ENCODE measurements around the gene N4BP2.

The N4BP2 gene

DNA sequence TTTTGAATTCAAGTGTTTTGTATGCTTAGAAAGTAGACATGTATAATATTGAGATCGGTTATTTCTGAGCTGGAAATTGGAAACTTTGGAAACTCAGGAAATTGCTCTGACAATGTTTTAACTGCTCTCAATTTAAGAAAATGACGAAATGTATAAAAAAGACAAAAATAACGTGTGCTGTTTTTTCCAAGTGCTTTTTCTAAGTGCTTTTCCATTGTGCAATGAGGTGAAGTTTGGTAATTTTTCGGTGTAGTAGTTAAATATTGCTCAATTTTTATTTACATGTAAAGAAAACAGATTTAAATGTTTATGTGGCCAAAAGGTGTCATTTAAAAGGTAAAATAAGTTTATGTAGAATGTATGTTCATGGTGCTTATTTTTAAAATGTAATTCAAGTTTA is 100.8 kb downstream of the N4BP2 start:
- DNase-seq (ENCODE audit: low spot score), result no peak

DNA sequence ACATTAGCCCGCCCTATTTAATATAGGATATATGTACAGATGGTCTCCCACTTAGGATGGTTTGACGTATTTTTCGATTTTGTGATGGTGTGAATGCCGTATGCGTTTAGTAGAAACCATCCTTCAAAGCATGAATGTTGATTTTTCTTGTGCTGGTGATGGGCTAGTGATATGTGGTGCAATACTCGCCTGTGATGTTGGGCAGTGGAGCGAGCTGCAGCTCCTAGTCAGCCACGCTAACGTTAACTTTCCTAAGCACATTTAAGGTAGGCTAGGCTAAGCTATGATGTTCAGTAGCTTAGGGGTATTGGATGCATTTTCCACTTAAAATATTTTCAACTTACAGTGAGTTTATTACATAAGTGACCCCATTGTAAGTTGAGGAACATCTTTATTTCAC is 103.6 kb downstream of the N4BP2 start:
- DNase-seq (ENCODE audit: low spot score), result no peak

DNA sequence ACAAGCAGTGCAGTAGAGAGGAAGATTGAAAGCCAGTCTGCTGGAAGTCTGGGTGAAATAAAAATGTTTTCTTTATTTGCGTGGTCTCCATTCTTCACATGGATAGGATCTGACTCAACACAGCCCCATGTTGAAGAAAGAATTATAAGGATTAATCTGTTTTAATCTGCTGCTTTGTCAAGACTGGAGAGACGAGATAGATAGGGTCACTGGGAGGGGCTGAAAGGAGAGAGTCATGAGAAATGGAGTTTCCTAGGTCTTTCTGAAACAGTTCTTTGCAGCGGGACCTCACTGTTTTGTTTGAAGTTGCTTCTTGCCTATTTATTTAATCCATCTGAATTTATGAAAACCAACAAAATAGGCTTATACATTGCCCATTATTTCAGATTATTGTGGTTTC is 107.8 kb downstream of the N4BP2 start:
- DNase-seq (ENCODE audit: low spot score), result no peak

DNA sequence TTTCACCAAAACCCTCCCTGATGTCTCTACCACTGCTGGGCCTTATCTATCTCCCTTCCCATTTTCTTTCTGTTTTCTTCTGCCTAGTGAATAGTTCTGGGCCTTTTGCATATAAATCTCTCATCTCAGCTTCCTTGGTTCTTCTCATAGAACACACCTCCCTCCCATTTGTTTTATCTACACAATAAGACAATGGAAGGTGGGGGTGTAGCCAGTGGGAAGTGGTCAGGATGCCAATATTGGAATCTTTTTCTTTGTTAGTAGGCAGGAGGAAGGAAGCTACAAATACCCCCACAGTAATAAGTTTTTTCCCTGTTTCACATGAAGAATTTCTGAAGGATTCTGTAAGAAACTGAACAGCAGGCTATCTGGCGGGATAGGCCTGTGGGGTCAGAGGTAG is 109.3 kb downstream of the N4BP2 start:
- no peak for DNase-seq (ENCODE audit: low spot score)

DNA sequence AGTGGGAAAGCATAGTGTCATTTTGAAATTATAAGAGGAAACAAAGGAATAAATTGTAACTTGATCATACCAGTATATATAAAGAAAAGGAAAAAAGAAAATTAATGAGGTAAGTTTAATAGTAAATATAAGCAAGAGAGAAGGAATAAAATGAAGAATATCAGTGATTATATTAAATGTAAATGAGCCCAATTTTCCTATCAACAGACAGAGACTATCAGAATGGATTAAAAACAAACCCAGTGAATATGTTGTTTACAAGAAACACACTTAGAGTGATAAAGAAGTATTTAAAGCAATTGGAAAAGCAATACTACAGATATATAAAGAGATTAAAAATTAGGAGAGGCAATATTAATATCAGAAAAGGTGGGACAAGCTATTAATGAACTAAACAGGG is 111.4 kb downstream of the N4BP2 start:
- DNase-seq (ENCODE audit: low spot score), result no peak

DNA sequence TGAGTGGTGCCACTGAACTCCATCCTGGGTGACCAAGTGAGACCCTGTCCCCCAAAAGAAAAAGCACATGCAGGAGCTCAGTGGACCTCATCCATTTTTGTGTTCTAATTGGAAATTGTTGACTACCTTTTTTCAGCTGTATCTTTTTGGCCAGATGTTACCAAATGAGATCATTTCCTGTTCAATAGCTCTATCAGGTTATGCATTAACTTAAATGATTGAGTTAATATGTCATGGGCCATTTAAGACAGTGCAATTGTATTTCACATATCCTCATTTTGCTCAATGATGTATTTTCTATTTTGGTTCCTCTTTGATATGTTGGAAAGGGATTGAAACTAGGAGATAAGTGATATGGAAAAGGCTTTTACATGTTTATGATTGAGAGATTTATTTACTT is 113.9 kb downstream of the N4BP2 start:
- DNase-seq (ENCODE audit: low spot score), result peak; percentile 63

DNA sequence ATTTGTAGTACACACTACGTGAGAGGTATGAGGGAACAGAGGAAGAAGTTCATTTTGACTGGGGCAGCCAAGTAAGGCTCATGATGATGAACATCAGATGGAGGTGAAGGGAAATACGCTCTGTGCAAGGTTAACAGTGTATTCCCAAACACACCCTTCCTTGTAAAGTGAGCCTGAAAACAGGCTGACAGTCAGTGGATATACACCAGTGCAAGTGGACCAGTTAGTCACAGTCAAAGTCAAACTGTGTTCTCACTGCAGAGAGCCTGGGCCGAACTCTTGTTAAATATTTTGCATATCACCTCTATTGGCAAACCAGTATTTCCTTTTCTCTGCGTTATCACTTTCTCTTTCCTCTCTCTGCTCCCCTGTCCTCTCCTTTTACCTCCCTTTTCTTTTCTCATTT is 116.8 kb downstream of the N4BP2 start:
- no peak for DNase-seq (ENCODE audit: low spot score)

DNA sequence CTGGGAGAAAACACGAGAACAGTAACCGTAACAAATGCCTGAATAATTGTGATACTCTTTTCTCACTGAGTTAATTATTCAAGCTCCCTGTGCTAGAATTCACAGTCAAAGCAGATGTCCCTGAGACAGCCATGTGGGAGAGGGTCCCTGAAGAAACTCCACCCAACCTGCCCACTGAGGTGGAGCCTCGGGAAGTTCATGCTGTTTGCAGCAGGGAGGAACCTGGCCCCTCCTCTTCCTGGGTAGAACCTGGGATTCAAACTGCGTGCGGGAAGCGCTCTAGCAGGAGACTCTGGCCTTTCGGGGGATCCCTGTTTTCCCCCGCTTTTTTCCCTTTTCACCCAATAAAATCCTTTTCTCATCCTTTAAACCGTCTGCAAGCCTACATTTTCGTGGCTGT is 120.0 kb downstream of the N4BP2 start:
- DNase-seq (ENCODE audit: low spot score), result peak; percentile 24

DNA sequence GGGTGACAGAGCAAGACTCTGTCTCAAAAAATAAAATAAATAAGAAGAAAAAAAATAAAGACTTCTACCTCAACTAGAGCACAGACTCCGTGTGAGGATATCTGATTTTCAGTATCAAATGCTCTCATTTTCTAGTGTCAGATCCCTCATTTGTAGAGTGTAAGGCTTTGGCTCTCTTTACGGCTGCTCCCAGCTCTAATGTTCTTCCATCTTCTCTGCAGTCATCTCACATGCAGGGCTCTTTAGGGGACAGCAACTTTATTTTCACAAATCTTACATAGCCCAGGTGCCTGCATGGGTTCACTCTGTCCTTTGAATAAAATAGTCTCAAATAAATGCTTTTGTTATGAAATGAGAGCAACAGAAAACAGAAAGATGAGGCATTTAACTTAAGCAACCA is 120.9 kb downstream of the N4BP2 start:
- no peak for DNase-seq (ENCODE audit: low spot score)

DNA sequence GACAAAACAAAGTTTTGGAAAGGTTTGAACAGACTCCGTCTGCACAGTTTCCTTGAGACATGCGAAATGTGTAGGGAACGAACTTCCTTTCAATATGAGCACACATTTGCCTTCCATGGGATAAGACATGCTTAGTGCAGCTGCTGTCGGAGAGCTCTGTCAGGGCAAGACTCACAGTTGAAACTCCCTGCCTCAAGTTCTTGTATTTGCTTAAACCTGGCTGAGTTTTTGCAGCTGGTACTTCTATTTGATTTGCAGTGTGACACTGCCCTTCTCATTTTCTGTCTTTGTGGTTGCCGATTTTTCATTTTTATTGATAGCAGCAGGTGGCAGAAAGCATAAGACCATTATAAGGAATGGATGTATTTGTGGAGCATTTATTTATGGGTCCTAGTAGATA is 122.0 kb downstream of the N4BP2 start:
- DNase-seq (ENCODE audit: low spot score), result no peak

DNA sequence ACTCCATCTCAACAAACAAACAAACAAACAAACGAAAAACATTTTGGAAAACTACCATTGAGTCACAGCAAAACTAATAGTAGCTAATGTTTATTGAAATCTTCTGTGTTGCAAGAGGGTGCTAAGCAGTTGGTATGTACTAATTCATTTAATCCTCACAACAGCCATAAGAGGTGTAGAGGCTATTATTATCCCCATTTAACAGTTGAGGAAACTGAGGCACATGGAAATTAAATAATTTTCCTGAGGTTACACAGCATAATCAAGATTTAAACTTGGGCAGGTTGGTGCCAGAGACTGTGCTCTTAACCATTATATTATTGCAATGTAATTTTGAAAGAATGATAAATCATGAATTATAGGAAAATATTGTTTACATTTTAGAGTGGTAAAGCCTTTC is 122.7 kb downstream of the N4BP2 start:
- DNase-seq (ENCODE audit: low spot score), result no peak

DNA sequence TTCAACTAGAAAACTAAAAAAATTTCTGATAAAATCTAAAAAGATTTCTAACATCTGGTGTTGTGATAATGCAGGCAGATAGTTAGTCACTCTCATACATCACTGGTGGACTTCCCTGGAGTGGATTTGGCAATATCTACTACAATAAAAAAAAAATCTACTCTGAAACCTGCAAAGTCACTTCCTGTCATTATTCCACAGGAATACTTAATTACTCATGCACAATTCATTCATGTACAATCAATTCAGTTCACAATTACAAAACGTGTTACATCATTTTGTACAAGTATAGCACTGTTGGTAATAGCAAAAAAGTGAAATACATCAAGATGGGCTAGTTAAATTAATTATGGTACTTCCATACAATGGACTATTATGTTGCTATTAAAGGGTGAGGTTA is 123.7 kb downstream of the N4BP2 start:
- peak; percentile 69 for DNase-seq (ENCODE audit: low spot score)

DNA sequence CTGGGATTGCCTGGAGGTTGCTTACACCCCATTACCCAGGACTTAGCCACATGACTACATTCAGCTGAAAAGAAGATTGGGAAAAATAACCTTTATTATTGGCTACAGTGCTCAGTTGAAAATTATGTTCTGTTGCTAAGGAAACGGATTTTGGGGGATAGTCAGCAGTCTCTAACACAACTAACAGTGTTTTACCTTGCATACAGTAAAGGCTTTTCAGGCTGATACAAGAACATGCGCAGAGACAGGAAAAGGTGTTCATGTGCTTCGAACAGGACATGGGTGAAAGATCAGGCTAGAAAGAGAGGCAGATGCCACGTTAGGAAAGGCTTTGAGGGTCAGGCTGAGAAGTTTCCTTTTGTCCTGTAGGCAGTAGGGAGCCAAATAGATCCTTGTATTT is 125.4 kb downstream of the N4BP2 start:
- no peak for DNase-seq (ENCODE audit: low spot score)

DNA sequence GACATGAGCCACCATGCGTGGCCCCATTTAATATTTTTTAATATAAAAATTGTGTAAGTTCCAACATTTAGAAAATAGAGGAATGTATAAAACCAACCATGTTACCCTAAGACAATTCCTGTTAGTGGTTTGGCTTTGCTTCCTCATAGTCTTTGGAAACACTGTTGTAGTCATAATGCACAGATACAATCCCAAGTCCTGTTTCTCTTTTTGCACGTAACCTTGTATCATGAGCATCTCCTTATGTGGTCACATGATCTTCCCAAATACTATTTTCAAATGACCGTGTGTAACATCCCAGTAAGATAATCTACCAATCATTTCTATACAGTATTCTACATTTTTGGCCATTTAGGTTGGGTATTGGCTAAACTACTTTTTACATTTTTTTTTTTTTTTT is 126.3 kb downstream of the N4BP2 start:
- DNase-seq (ENCODE audit: low spot score), result no peak

DNA sequence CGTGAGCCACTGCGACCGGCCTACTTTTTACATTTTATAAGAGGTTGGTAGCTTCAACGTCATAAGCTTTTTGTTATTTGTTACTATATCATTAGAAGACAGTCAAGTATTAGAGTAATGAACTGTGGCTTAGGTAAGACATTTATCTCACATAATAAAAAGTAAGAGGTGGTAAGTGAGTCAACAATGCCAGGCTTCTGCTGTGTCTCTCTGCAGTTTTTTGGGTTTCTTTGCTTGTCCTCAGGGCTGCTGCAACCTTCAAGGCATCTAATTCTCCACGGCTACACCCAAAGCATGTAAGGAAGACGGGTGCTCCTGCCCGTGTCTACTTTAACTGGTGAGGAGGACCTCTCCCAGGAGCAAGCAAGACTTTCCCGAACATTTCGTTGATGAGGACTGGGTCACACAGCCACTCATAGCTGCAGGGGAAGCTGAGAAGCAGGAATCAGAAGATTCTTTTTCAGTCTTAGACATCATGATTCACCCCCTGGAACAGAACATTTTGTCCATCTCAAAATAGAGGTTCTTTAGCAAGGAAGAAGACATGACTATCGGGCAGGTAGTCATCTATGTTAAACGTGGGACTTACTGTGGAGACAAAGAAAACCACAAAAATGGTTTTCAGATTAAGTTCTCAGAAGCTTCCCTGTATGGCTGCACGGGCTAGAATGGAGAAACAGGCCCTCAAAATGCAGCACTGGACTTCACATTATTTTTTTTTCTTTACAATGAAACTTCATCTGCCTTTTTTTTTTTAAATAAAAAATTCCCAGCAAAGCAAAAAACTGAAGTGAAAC is 127.2 kb downstream of the N4BP2 start:
- DNase-seq (ENCODE audit: low spot score), result no peak

DNA sequence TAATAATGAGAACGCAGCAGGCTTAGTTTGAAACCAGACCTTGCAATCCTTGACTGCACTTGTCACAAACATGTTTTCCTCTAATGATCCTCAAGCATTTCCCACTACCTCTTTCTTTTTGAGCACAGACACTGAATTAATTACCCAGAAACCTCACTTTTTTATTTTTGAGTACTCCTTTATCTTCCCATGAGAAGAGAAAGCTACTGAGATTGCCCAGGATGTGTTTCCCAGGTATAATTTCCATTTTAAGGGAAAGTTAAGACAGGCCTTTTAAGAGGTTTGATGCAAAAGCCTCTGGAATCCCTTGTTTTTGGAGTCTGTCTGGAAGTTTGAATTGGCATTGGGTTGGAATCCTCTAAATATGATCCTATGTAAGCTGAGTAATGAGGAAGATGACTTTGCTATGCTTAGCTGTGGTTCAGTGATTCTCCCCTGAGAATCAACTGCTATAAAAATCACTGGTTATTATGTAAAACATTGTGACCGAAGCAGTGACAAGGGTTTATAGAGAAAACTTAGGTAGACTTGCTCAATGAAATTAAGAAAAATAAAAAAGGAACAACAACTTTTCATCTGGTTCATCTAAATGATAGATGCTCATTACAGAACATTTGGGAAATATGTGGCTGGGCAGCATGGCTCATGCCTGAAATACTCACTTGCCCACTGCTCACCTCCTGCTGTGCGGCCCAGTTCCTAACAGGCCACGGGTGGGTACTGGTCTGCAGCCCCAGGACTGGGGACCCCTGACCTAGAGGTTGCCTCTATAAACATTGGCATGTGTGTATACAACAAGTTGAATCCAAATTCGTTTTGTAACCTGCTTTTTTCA is 129.4 kb downstream of the N4BP2 start:
- DNase-seq (ENCODE audit: low spot score), result peak; percentile 48

DNA sequence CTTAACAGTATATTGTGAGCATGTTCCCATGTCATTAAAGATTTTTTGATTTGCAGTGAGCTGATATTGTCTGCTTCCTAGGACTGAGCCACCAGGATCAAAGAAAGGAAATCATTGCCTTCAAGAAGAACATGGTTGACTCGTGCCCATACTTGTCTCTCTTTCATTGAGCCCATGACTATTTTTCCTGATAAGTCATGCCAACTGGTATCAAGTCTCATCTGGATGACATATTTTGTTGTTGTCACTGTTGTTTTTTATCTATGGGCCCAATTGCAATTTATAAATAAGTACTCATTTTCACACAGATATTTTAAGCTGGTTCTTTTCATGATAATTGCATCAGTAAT is 130.0 kb downstream of the N4BP2 start:
- DNase-seq (ENCODE audit: low spot score), result peak; percentile 12

DNA sequence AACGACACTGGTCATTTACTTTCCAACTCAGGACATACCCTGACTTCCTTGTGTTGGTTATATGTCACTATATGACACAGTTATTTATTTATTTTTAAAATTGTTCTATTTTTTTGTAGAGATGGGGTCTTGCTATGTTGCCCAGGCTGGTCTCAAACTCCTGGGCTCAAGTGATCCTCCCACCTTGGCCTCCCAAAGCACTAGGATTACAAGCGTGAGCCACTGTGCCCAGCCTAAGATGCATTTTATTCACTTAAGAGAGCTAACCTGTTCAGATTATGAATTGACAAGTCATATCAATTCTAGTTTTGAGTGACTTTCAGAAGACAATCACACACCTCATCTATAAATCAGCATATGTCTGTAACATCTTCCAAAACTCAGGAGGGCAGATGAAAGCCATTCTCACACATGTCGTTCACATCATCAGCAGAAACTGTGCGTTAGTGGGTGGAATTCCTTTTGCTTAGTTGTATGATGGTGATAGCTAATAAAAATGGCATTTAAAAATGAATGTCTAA is 130.8 kb downstream of the N4BP2 start:
- DNase-seq (ENCODE audit: low spot score), result no peak

DNA sequence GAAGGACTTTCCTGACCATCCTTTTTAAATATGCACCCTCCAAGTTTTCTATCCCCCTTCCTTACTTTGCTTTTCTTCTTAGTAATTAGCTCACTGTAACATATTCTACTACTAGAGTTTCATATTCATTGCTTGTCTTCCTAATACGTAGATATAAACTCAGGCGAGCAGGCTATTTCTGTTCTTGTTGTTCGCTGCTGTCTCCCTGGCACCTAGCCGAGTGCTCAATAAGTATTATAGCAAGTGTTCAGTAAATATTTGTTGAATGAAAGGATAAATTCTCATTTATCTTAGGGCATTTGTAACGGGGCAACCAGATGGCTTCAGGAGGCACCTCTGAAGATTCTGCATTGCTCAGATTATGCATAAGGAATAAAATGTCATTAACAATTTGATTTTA is 133.4 kb downstream of the N4BP2 start:
- no peak for DNase-seq (ENCODE audit: low spot score)

DNA sequence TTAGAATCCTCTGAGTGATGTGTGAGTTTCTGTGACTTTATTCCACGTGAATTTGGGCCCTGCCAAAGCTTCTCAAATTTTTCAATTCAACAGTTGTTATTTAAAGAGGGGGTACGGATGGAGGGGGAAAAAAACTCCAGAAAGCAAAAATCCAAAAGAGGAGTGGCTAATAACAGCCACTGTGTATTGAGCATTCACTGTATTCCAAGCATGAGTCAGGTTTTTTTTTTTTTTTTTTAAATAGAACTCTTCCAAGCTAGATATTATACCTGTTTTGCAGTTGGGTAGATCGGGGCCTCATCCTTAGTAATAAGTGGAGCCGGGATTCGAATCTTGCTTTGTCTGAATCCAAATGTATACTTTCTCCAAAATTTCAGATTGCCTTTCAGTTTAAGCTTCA is 133.8 kb downstream of the N4BP2 start:
- DNase-seq (ENCODE audit: low spot score), result no peak

DNA sequence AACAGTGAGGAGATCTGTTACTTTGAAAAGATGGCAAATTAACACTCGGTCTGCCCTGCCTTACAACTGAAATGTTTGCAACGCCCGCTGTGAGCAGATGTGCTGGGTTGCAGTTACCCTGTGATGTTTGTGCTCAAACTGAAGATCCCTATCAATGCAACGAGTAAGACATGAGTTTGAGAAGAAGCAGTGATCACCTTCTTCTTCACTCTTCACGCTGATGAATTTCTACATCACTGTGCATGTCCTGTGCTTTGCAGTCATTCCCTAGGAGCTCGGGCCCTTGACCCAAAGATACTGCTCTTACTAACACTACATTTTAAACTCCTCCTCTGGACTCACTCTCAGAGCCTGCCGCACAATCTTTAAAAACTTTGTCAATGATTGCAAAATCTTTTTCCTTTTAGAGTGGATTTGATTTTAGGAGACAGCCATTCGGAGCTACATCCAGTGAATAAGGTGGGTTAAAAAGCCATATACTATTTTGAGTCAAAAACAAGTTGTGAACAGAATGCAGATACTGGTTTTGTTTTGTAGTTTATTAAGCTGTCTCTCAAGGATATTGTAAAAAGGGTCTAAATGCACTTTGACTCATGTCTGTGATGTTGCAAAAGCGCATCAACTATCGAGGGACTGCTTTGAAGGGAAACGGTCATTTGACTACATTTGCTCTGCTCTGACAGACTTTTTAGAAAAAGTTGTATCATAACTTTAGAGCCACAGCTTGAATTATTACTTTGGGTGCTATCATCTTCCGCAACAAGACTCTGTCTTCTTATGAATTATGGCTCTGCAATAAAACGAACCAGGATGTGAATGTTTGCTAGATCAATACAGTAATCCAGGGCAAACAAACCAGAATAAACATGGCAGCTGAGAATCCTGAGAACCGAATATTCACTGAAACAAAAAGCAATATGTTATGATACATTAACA is 134.5 kb downstream of the N4BP2 start:
- DNase-seq (ENCODE audit: low spot score), result no peak

Measured in kidney tubule cell (primary cell).